ENCODE data around the gene EVC2.
"Not testable (repeated sequence)": the region's sequence is repeated elsewhere in the genome, so short reads cannot be mapped to it uniquely, and the experiment has no call there.

Gene EVC2

DNA sequence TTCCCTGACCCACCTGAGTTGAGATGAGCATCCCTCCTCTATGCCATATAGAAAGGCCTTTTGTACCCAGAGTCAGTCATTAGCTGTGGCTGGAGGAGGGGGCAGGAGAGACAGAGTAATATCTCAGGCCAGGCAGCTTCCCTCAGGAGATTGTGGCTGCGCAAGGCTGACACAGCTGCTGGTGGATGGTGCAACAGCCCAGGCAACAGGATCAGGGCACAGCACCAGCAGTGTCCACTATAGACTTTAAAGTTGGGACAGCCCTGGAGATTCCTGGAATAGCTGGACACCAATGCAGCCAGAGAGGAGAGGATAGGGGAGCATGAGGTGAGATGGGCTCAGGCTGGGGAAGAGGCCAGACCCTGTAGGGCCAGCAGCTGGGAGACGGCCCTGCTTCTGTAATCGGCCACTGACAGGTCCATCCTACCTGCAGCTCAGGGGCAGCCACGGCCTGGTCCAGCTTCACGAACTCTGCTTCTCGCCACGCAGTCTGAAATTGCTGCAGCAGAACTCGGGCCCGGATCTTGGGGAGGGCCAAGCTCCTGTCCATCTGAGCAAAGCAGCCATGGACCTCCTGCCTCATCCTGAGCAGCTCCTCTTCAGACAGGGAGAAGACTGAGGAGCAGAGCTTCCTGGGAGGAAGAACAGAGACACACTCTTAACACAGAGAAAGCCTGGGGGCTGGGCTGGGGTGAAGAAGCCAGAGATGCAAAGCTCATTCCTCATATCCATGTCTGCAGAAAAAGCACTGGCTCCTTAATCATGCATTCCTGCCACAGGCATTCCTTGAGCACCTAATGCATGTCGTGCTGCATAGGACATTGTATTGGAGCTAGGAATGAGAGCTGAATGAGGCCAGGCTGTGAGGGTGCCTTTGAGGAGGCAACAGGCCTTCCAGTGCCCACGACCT, 90.1 kb downstream of the EVC2 start:
- no peak for DNase-seq

GRCh38 chr4:5616331-5616950, 91.9 kb downstream of the EVC2 start:
- DNase-seq, result no peak

DNA sequence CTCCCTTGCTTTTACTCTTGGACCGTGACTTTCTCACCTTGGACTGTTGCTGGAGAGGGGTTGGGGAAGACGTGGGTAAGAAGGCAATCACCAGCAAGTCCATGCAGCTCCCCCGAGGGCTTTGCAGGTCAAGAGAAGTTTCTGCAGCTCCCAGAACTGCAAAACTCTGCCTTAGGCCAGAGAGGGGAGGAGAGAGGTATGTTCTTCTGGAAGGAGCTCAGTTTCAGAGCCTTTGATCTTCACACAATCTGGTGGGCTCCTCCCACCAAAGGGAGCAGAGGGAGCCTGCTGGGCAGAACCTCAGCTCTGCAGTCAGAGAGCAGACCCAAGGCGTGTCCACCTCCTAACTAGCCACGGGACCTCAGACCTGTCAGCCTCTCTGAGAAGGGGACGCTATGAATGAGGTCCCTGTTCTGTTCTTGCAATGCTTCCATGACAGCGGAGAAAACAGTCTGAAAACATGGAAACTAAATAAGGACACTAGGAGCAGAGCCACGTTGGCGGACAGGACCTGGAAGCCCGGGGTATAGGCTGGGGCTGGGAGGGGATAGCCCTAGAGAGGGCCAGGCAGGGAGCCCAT, 92.8 kb downstream of the EVC2 start:
- DNase-seq, result no peak

- DNase-seq, result no peak
Measured at GRCh38 chr4:5611750-5612149, 96.6 kb downstream of the EVC2 start.

- DNase-seq, result no peak
Measured at GRCh38 chr4:5609306-5610007, 98.9 kb downstream of the EVC2 start.

DNA sequence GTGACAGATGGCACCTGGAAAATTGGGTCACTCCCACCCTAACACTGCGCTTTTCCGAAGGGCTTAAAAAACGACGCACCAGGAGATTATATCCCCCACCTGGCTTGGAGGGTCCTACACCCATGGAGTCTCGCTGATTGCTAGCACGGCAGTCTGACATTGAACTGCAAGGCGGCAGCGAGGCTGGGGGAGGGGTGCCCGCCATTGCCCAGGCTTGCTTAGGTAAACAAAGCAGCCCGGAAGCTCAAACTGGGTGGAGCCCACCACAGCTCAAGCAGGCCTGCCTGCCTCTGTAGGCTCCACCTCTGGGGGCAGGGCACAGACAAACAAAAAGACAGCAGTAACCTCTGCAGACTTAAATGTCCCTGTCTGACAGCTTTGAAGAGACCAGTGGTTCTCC, 114.5 kb downstream of the EVC2 start:
- DNase-seq, result not testable (repeated sequence)

DNA sequence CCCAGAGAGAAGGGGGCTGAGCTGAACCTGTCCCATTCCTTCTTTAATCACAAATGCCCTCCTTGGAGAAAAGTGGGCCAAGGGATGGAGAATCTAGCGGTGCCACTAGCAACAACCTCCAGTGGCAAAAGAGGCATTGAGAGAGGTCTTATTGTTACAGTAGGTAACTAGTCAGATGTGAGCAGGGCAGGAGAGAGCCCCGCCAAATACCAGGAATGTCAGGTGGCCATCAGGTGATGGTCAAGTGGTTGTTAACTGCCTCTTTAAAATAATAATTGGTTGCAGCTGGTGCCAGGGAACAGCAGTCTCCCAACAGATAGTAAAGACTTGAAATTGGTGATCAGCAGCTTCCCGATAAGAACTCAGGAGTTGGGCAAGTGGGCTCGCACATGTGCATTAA, 116.1 kb downstream of the EVC2 start:
- DNase-seq, result no peak

GRCh38 chr4:5589495-5589894, 118.9 kb downstream of the EVC2 start:
- no peak for DNase-seq

DNA sequence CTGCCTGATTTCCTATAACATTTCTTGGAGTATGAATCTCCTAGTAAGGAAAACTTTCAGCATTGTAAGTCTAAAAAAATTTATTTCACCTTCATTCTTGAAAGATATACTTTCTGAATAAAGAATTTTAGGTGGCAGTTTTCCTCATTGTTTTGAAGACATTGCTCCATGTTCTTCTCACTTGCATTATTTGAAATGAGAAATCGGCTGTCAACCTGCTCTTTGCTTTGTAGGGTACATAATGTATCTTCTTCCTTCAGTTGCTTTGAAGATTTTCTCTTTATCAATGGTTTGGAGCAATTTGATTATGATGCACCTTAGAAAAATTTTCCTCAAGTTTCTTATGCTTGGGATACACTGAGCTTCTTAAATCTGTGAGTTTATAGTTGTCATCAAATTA, 120.3 kb downstream of the EVC2 start:
- DNase-seq, result no peak

GRCh38 chr4:5575941-5576340, 132.4 kb downstream of the EVC2 start:
- DNase-seq, result no peak

- no peak for DNase-seq
Measured at GRCh38 chr4:5574386-5574785, 134.0 kb downstream of the EVC2 start.

- no peak for DNase-seq
Measured at GRCh38 chr4:5573965-5574364, 134.4 kb downstream of the EVC2 start.

- no peak for DNase-seq
Measured at GRCh38 chr4:5572751-5573150, 135.6 kb downstream of the EVC2 start.

- DNase-seq, result no peak
Measured at GRCh38 chr4:5572114-5572513, 136.2 kb downstream of the EVC2 start.

DNA sequence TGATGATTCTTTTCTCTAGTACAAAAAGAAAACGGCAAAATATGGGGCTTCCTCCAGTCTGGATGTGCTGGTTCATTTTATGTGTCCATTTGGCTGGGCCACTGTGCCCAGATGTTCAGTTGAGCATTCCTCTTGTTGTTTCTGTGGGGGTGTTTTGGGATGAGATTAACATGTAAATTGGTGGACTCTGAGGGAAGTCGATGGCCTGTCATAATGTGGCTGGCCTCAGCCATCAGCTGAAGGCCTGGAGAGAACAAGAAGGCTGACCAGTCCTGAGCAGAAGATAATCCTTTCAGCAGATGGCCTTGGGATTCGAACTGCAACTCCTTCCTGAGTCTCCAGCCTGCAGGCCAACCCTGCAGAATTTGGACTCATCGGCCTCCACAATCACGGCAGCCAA, 136.7 kb downstream of the EVC2 start:
- no peak for DNase-seq

GRCh38 chr4:5569451-5569850, 138.9 kb downstream of the EVC2 start:
- DNase-seq, result no peak

- no peak for DNase-seq
Measured at GRCh38 chr4:5568931-5569330, 139.4 kb downstream of the EVC2 start.

- DNase-seq, result no peak
Measured at GRCh38 chr4:5568336-5568735, 140.0 kb downstream of the EVC2 start.

- DNase-seq, result no peak
Measured at GRCh38 chr4:5566991-5567390, 141.4 kb downstream of the EVC2 start.

DNA sequence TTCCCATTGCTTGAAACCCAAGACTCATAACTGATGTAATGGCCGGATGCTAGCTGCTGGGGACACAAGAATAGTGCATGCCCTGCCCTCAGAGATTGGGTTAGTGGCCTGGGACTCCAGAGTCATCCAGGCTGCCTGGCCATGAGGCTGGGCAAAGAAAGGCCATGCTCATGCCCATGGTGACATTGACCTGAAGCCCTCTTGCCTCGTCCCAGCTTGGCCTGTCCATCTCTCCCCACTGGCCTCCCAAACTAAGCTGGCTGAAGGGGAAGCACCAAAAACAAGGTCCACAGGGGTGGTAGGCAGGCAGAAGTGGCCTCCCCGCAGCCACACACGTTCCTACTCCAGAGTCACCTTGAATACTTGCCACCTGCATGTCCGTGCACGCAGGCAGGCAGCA, 141.8 kb downstream of the EVC2 start:
- no peak for DNase-seq

DNA sequence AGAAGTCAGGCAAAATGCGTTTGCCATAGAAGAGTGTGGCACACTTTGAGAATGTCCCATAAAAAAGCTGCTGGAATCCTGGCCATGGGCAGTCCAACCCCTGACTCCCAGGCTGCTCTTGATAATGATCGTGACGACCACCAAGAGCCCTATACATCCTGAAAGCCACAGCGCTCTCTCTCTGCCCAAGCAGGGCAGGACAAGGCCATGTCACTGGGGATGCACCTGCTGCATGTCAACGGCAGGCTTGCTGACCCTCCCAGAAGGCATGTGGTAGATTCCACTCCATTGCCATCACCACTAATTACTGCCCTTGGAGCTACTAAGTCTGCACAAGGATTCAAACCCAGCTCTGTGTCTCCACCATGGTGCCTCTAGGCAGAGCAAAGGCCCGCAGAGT, 144.5 kb downstream of the EVC2 start:
- DNase-seq, result no peak

- DNase-seq, result no peak
Measured at GRCh38 chr4:5562476-5562875, 145.9 kb downstream of the EVC2 start.

DNA sequence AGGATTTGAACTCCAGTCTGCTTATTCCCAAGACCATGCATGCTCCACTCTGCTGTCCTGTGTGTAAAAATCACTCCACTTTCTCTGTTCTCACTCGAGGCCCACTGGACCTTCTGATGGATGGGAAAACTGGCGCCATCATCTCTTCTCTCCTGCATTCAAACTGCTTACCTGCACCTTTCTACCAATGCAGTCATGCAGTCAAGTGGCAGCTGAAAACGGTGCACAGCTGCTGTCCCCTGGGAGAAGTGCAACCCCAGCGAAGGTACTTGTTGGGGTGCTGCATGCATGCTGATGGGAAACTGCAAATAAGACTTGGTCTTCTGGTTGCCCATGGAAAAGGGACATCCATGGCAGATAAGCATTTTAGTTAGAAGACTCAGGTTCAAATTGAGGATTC, 147.1 kb downstream of the EVC2 start:
- no peak for DNase-seq

DNA sequence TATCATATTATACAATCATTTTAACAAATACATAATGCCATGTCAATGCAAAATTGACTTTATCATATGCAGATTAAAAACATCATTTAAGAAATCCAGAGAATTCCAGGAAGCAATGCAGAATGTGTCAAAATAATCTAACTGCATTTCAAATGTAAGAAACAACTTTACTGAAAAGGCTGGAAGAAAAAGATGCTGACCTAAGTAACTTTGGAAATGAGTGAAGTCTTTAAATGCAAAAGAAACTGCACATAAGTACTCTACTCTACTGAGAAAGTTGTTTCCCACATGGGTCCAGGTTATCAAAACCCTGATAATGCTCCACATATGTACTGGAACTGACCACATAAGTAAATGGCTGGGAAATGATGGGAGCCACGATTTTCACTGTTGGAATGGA, 149.9 kb downstream of the EVC2 start:
- DNase-seq, result no peak

Data from GF-D8 (cell line).